Neural progenitor cell (in vitro differentiated cells): ENCODE data around the gene LRRC52. TPM values are rescaled to one million over a fixed set of nuclear protein-coding genes. Genes with fewer than 3 reads are reported as not detected.
"Not testable (repeated sequence)": the region's sequence is repeated elsewhere in the genome, so short reads cannot be mapped to it uniquely, and the experiment has no call there.

Experiments
- DNase-seq: peaks from one replicate; pipeline ENCODE4 v3.0.0-alpha.2; 2016; ENCODE audit warnings: low spot score
- H2AFZ ChIP-seq: fragments of 200-600 bp; sonication (generic); replicated peaks from 2 replicates; pipeline ENCODE4 v1.6.1; 2016; ENCODE audit warnings: antibody characterized with exemption
- H3F3A ChIP-seq: fragments of 200-600 bp; sonication (generic); 2 replicates; pipeline ENCODE4 v1.6.1; 2016; ENCODE audit warnings: antibody characterized with exemption, low read depth
- H3K27ac ChIP-seq: fragments of 200-600 bp; sonication (generic); 2 replicates; pipeline ENCODE4 v1.5.1; 2016; ENCODE audit warnings: mild to moderate bottlenecking
- H3K27me3 ChIP-seq: fragments of 200-600 bp; sonication (generic); 2 replicates; pipeline ENCODE4 v1.6.1; 2016; ENCODE audit warnings: mild to moderate bottlenecking, moderate library complexity
- H3K36me3 ChIP-seq: fragments of 200-600 bp; sonication (generic); 2 replicates; pipeline ENCODE4 v1.5.1; 2016
- H3K4me1 ChIP-seq: fragments of 200-600 bp; sonication (generic); 2 replicates; pipeline ENCODE4 v1.6.1; 2016; ENCODE audit warnings: mixed run types
- H3K4me2 ChIP-seq: fragments of 200-600 bp; sonication (generic); 2 replicates; pipeline ENCODE4 v1.6.1; 2016
- H3K4me3 ChIP-seq: fragments of 200-600 bp; sonication (generic); 2 replicates; pipeline ENCODE4 v1.5.1; 2016
- H3K79me2 ChIP-seq: fragments of 200-600 bp; sonication (generic); 2 replicates; pipeline ENCODE4 v1.6.1; 2016; ENCODE audit warnings: low read depth
- H3K9ac ChIP-seq: fragments of 200-600 bp; sonication (generic); 2 replicates; pipeline ENCODE4 v1.6.1; 2016
- H3K9me3 ChIP-seq: fragments of 200-600 bp; sonication (generic); 2 replicates; pipeline ENCODE4 v1.5.1; 2016; ENCODE audit warnings: low read depth
- H4K20me1 ChIP-seq: fragments of 200-600 bp; sonication (generic); 2 replicates; pipeline ENCODE4 v1.6.1; 2016; ENCODE audit warnings: low read depth
- H3K27ac Mint-ChIP-seq: 3 replicates; pipeline ENCODE4 v1.8.0; 2021; ENCODE audit warnings: mixed read lengths
- H3K27me3 Mint-ChIP-seq: 2 replicates; pipeline ENCODE4 v1.8.0; 2022; ENCODE audit warnings: low read depth, mild to moderate bottlenecking, inconsistent platforms, moderate library complexity, mixed read lengths; ENCODE audit not compliant: insufficient read depth
- H3K36me3 Mint-ChIP-seq: 3 replicates; pipeline ENCODE4 v1.8.0; 2021; ENCODE audit warnings: mixed read lengths
- H3K4me1 Mint-ChIP-seq: 3 replicates; pipeline ENCODE4 v1.8.0; 2021; ENCODE audit warnings: mixed read lengths
- H3K4me3 Mint-ChIP-seq: 3 replicates; pipeline ENCODE4 v1.8.0; 2021; ENCODE audit warnings: mild to moderate bottlenecking, moderate library complexity, mixed read lengths
- H3K9me3 Mint-ChIP-seq: 3 replicates; pipeline ENCODE4 v1.8.0; 2020; ENCODE audit warnings: mixed read lengths
- CTCF ChIP-seq: fragments of 200-600 bp; sonication (generic); IDR thresholded peaks from 2 replicates; pipeline ENCODE4 v1.5.1; 2017; ENCODE audit warnings: antibody characterized with exemption, mild to moderate bottlenecking
- EZH2 ChIP-seq: fragments of 200-600 bp; sonication (generic); IDR thresholded peaks from 2 replicates; pipeline ENCODE4 v1.6.1; 2017; ENCODE audit warnings: antibody characterized with exemption, mild to moderate bottlenecking, moderate library complexity
- EZH2phosphoT487 ChIP-seq: fragments of 200-600 bp; sonication (generic); IDR thresholded peaks from 2 replicates; pipeline ENCODE4 v1.6.1; 2017; ENCODE audit warnings: antibody characterized with exemption
- total RNA-seq: library from RNA; depleted of rRNA; stranded (reverse); fragments of >200 nt; gene quantifications from 2 replicates; pipeline ENCODE4 v1.2.3, GENCODE V29; 2015; ENCODE audit warnings: low replicate concordance

LRRC52 gene
- total RNA-seq, 1 donor from 2014 or later, result not detected

- Histone ChIP-seq H3K9me3 (no peaks in the 10 kb centered on the region), H3K27me3 (no peaks in the 10 kb centered on the region), H3K4me1 (no peaks in the 10 kb centered on the region), H2AFZ (no peak overlapping the region), H3K4me3 (no peak overlapping the region), H3F3A (no peaks in the 10 kb centered on the region), H4K20me1 (no peaks in the 10 kb centered on the region), H3K79me2 (no peaks in the 10 kb centered on the region), H3K9ac (no peak overlapping the region), H3K36me3 (no peaks in the 10 kb centered on the region), H3K27ac (no peak overlapping the region), H3K4me2 (no peak overlapping the region)
- H3K36me3 Mint-ChIP-seq, result no peaks in the 10 kb centered on the region
- H3K27me3 Mint-ChIP-seq, result peaks cover 2% of the 10 kb centered on the region
- TF ChIP-seq EZH2phosphoT487, result no peak
- no peak for DNase-seq
- H3K4me3 Mint-ChIP-seq, result no peak overlapping the region
- H3K27ac Mint-ChIP-seq, result no peak overlapping the region
- peaks cover 2% of the 10 kb centered on the region for H3K4me1 Mint-ChIP-seq
- no peaks in the 10 kb centered on the region for H3K9me3 Mint-ChIP-seq
These were observed 37.4 kb downstream of the LRRC52 start for GRCh38 chr1:165580931-165581871.

GRCh38 chr1:165581926-165582325, 38.1 kb downstream of the LRRC52 start:
- Histone ChIP-seq H3K9ac (no peak overlapping the region), H3K27ac (no peak overlapping the region), H3K79me2 (no peaks in the 10 kb centered on the region), H3K27me3 (no peaks in the 10 kb centered on the region), H3K4me3 (no peak overlapping the region), H3K36me3 (no peaks in the 10 kb centered on the region), H3K4me2 (no peak overlapping the region), H3K4me1 (no peaks in the 10 kb centered on the region), H3K9me3 (no peaks in the 10 kb centered on the region), H2AFZ (no peak overlapping the region), H4K20me1 (no peaks in the 10 kb centered on the region), H3F3A (no peaks in the 10 kb centered on the region)
- DNase-seq, result no peak
- H3K9me3 Mint-ChIP-seq, result no peaks in the 10 kb centered on the region
- H3K4me1 Mint-ChIP-seq, result peaks cover 3% of the 10 kb centered on the region
- peaks cover 2% of the 10 kb centered on the region for H3K27me3 Mint-ChIP-seq
- H3K27ac Mint-ChIP-seq, result no peak overlapping the region
- TF ChIP-seq EZH2phosphoT487 (no peak), CTCF (no peak), EZH2 (no peak)
- H3K4me3 Mint-ChIP-seq, result no peak overlapping the region
- H3K36me3 Mint-ChIP-seq, result no peaks in the 10 kb centered on the region

- no peak overlapping the region for H3K27ac Mint-ChIP-seq
- peaks cover 5% of the 10 kb centered on the region for H3K27me3 Mint-ChIP-seq
- Histone ChIP-seq H3K36me3 (no peaks in the 10 kb centered on the region), H3K4me2 (no peak overlapping the region), H3K4me1 (no peaks in the 10 kb centered on the region), H2AFZ (no peak overlapping the region), H3K9ac (no peak overlapping the region), H3K79me2 (no peaks in the 10 kb centered on the region), H3K27ac (no peak overlapping the region), H3K27me3 (no peaks in the 10 kb centered on the region), H3K4me3 (no peak overlapping the region), H3F3A (no peaks in the 10 kb centered on the region), H4K20me1 (no peaks in the 10 kb centered on the region), H3K9me3 (no peaks in the 10 kb centered on the region)
- TF ChIP-seq CTCF (no peak), EZH2 (no peak), EZH2phosphoT487 (no peak)
- no peaks in the 10 kb centered on the region for H3K9me3 Mint-ChIP-seq
- no peak overlapping the region for H3K4me3 Mint-ChIP-seq
- H3K4me1 Mint-ChIP-seq, result peaks cover 3% of the 10 kb centered on the region
- H3K36me3 Mint-ChIP-seq, result no peaks in the 10 kb centered on the region
- DNase-seq, result no peak
These were observed 42.6 kb downstream of the LRRC52 start for GRCh38 chr1:165586398-165586797.

GRCh38 chr1:165591391-165591790, 47.6 kb downstream of the LRRC52 start:
- H3K36me3 Mint-ChIP-seq, H3K27ac Mint-ChIP-seq, DNase-seq, H3K79me2 ChIP-seq, H3K27ac ChIP-seq, H4K20me1 ChIP-seq, H3K4me1 Mint-ChIP-seq, H3F3A ChIP-seq, H3K36me3 ChIP-seq, H3K27me3 Mint-ChIP-seq, H3K9me3 Mint-ChIP-seq, H2AFZ ChIP-seq, H3K4me3 Mint-ChIP-seq, H3K9ac ChIP-seq, H3K9me3 ChIP-seq, H3K4me3 ChIP-seq, H3K4me1 ChIP-seq, H3K4me2 ChIP-seq: not testable (repeated sequence)
- H3K27me3 ChIP-seq, result peaks cover 18% of the 10 kb centered on the region
